Mammary epithelial cell (primary cell): ENCODE measurements around the gene FAF1.

ENCODE experiments used
- CTCF ChIP-seq, 2 donors: IDR thresholded peaks in 1 of 2; conservative IDR thresholded peaks in 1 of 2; 2 replicates each; pipeline ENCODE4 v1.5.1; 2011 to 2012; ENCODE audit warnings: inconsistent platforms in 2 of 2, low read length in 2 of 2, mild to moderate bottlenecking in 2 of 2, control low read depth in 1 of 2, low read depth in 1 of 2; ENCODE audit not compliant: insufficient read depth in 1 of 2; ENCODE audit errors: extremely low read depth in 1 of 2
- EZH2 ChIP-seq: IDR thresholded peaks from 2 replicates; pipeline ENCODE4 v1.6.1; 2012; ENCODE audit warnings: low read length, inconsistent platforms, borderline replicate concordance

DNA sequence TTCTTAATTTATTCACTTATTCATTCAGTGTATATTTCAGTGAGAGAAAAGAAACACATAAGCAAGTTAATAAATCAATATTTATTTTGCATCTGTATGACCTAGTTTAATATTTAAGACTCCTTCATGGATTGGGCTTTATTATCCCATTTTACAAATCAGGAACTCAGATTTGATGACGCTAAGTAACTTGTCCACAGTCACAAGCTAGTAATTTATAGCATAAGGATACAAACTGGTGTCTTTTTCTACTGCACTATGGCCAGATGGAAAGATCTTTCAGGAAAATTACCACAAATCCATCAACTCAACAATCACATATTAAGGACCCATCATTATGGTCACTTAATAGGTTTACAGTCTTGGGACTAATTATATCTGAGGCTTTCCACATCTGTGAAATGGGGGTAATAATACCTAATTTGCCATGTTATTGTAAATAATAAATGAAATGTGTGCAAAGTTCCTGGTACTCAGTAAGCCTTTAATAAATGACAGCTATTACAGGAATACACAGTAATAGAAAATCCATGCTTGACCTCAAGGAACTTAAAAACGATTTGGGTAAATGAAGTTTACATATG is 23.2 kb upstream of the FAF1 start:
- TF ChIP-seq CTCF (conservative IDR thresholded peaks at IDR 0.05 in 1 of 2, IDR thresholded peaks at IDR 0.05 in 1 of 2; ENCODE audit: extremely low read depth in 1 of 2, insufficient read depth in 1 of 2, low read depth in 1 of 2, low read length in 2 of 2) (no peak), EZH2 (no peak)
